Neural progenitor cell (in vitro differentiated cells): ENCODE data around the gene TSPAN10. TPM values are rescaled to one million over a fixed set of nuclear protein-coding genes. Genes with fewer than 3 reads are reported as not detected.

Experiments
- DNase-seq: peaks from one replicate; pipeline ENCODE4 v3.0.0-alpha.2; 2016; ENCODE audit warnings: low spot score
- H2AFZ ChIP-seq: fragments of 200-600 bp; sonication (generic); replicated peaks from 2 replicates; pipeline ENCODE4 v1.6.1; 2016; ENCODE audit warnings: antibody characterized with exemption
- H3F3A ChIP-seq: fragments of 200-600 bp; sonication (generic); 2 replicates; pipeline ENCODE4 v1.6.1; 2016; ENCODE audit warnings: antibody characterized with exemption, low read depth
- H3K27ac ChIP-seq: fragments of 200-600 bp; sonication (generic); 2 replicates; pipeline ENCODE4 v1.5.1; 2016; ENCODE audit warnings: mild to moderate bottlenecking
- H3K27me3 ChIP-seq: fragments of 200-600 bp; sonication (generic); 2 replicates; pipeline ENCODE4 v1.6.1; 2016; ENCODE audit warnings: mild to moderate bottlenecking, moderate library complexity
- H3K36me3 ChIP-seq: fragments of 200-600 bp; sonication (generic); 2 replicates; pipeline ENCODE4 v1.5.1; 2016
- H3K4me1 ChIP-seq: fragments of 200-600 bp; sonication (generic); 2 replicates; pipeline ENCODE4 v1.6.1; 2016; ENCODE audit warnings: mixed run types
- H3K4me2 ChIP-seq: fragments of 200-600 bp; sonication (generic); 2 replicates; pipeline ENCODE4 v1.6.1; 2016
- H3K4me3 ChIP-seq: fragments of 200-600 bp; sonication (generic); 2 replicates; pipeline ENCODE4 v1.5.1; 2016
- H3K79me2 ChIP-seq: fragments of 200-600 bp; sonication (generic); 2 replicates; pipeline ENCODE4 v1.6.1; 2016; ENCODE audit warnings: low read depth
- H3K9ac ChIP-seq: fragments of 200-600 bp; sonication (generic); 2 replicates; pipeline ENCODE4 v1.6.1; 2016
- H3K9me3 ChIP-seq: fragments of 200-600 bp; sonication (generic); 2 replicates; pipeline ENCODE4 v1.5.1; 2016; ENCODE audit warnings: low read depth
- H4K20me1 ChIP-seq: fragments of 200-600 bp; sonication (generic); 2 replicates; pipeline ENCODE4 v1.6.1; 2016; ENCODE audit warnings: low read depth
- H3K27ac Mint-ChIP-seq: 3 replicates; pipeline ENCODE4 v1.8.0; 2021; ENCODE audit warnings: mixed read lengths
- H3K27me3 Mint-ChIP-seq: 2 replicates; pipeline ENCODE4 v1.8.0; 2022; ENCODE audit warnings: low read depth, mild to moderate bottlenecking, inconsistent platforms, moderate library complexity, mixed read lengths; ENCODE audit not compliant: insufficient read depth
- H3K36me3 Mint-ChIP-seq: 3 replicates; pipeline ENCODE4 v1.8.0; 2021; ENCODE audit warnings: mixed read lengths
- H3K4me1 Mint-ChIP-seq: 3 replicates; pipeline ENCODE4 v1.8.0; 2021; ENCODE audit warnings: mixed read lengths
- H3K4me3 Mint-ChIP-seq: 3 replicates; pipeline ENCODE4 v1.8.0; 2021; ENCODE audit warnings: mild to moderate bottlenecking, moderate library complexity, mixed read lengths
- H3K9me3 Mint-ChIP-seq: 3 replicates; pipeline ENCODE4 v1.8.0; 2020; ENCODE audit warnings: mixed read lengths
- CTCF ChIP-seq: fragments of 200-600 bp; sonication (generic); IDR thresholded peaks from 2 replicates; pipeline ENCODE4 v1.5.1; 2017; ENCODE audit warnings: antibody characterized with exemption, mild to moderate bottlenecking
- EZH2 ChIP-seq: fragments of 200-600 bp; sonication (generic); IDR thresholded peaks from 2 replicates; pipeline ENCODE4 v1.6.1; 2017; ENCODE audit warnings: antibody characterized with exemption, mild to moderate bottlenecking, moderate library complexity
- EZH2phosphoT487 ChIP-seq: fragments of 200-600 bp; sonication (generic); IDR thresholded peaks from 2 replicates; pipeline ENCODE4 v1.6.1; 2017; ENCODE audit warnings: antibody characterized with exemption
- total RNA-seq: library from RNA; depleted of rRNA; stranded (reverse); fragments of >200 nt; gene quantifications from 2 replicates; pipeline ENCODE4 v1.2.3, GENCODE V29; 2015; ENCODE audit warnings: low replicate concordance

The TSPAN10 gene
- total RNA-seq, 1 donor from 2014 or later, result 2.2 TPM

- Histone ChIP-seq H3K79me2 (no peaks in the 10 kb centered on the region), H3K9ac (no peak overlapping the region), H3K4me2 (no peak overlapping the region), H3K9me3 (no peaks in the 10 kb centered on the region), H3K4me3 (no peak overlapping the region), H2AFZ (no peak overlapping the region), H3K36me3 (no peaks in the 10 kb centered on the region), H4K20me1 (peaks cover 5% of the 10 kb centered on the region), H3K27ac (no peak overlapping the region), H3F3A (peaks cover 5% of the 10 kb centered on the region), H3K4me1 (no peaks in the 10 kb centered on the region), H3K27me3 (no peaks in the 10 kb centered on the region)
- H3K27me3 Mint-ChIP-seq, result no peaks in the 10 kb centered on the region
- no peak for TF ChIP-seq EZH2
- no peak for TF ChIP-seq CTCF
- TF ChIP-seq EZH2phosphoT487, result no peak
- H3K4me1 Mint-ChIP-seq, result no peaks in the 10 kb centered on the region
- H3K9me3 Mint-ChIP-seq, result no peaks in the 10 kb centered on the region
- DNase-seq, result no peak
- no peak overlapping the region for H3K4me3 Mint-ChIP-seq
- H3K27ac Mint-ChIP-seq, result no peak overlapping the region
- peaks cover 21% of the 10 kb centered on the region for H3K36me3 Mint-ChIP-seq
Measured at GRCh38 chr17:81608082-81608481, 28.9 kb upstream of the TSPAN10 start.

GRCh38 chr17:81608605-81609004, 28.4 kb upstream of the TSPAN10 start:
- no peaks in the 10 kb centered on the region for H3K4me1 ChIP-seq
- H3K27me3 ChIP-seq, result no peaks in the 10 kb centered on the region
- Mint-ChIP-seq H3K27ac (no peak overlapping the region), H3K4me1 (no peaks in the 10 kb centered on the region), H3K36me3 (peaks cover 21% of the 10 kb centered on the region), H3K4me3 (no peak overlapping the region), H3K9me3 (no peaks in the 10 kb centered on the region), H3K27me3 (no peaks in the 10 kb centered on the region)
- H3K27ac ChIP-seq, result no peak overlapping the region
- H3K4me3 ChIP-seq, result no peak overlapping the region
- H3K79me2 ChIP-seq, result peaks cover 1% of the 10 kb centered on the region
- H3K4me2 ChIP-seq, result no peak overlapping the region
- H3F3A ChIP-seq, result peaks cover 3% of the 10 kb centered on the region
- no peak overlapping the region for H3K9ac ChIP-seq
- H4K20me1 ChIP-seq, result peaks cover 10% of the 10 kb centered on the region
- H3K36me3 ChIP-seq, result no peaks in the 10 kb centered on the region
- TF ChIP-seq EZH2 (no peak), CTCF (no peak), EZH2phosphoT487 (no peak)
- H3K9me3 ChIP-seq, result no peaks in the 10 kb centered on the region
- no peak for DNase-seq
- H2AFZ ChIP-seq, result no peak overlapping the region

DNA sequence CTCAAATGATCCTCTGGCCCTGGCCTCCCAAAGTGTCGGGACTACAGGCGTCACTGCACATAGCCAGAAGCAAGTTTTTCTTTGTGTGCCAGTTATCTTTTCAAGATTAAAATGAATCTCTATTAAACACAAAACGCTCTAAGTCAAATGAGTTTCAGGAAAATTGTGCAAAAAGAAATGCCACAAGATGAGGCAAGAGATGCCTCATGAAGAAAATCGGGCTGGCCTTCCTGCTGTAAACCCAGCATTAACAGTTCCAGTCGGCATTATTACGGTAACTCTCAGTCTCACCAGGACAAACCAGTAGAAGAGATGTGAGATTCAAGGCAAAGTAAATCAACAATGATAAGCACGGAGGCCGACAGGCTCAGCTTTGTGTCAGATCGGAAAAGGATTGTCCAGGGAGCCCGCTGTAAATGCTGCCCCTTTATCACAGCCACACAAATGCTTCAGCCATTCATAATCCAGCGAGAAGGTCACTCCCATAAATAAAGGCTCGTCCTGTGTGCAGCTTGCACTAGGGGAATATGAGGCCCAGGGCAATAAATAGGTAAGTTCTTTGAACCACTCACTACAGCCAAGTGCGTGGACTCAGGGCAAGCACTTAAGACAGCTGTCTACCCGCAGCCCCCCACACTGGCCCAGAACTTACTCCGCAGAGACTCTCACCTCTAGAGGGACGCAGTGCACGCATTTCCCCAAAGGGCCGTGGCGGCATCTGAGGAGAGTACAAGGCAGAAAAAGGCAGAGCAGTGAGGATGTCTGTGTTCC, 27.3 kb upstream of the TSPAN10 start:
- no peaks in the 10 kb centered on the region for H3K27me3 Mint-ChIP-seq
- TF ChIP-seq EZH2phosphoT487 (no peak), EZH2 (no peak)
- no peaks in the 10 kb centered on the region for H3K4me1 ChIP-seq
- H4K20me1 ChIP-seq, result peaks cover 15% of the 10 kb centered on the region
- no peaks in the 10 kb centered on the region for H3F3A ChIP-seq
- no peak overlapping the region for H3K27ac ChIP-seq
- no peaks in the 10 kb centered on the region for H3K36me3 ChIP-seq
- no peak overlapping the region for H3K27ac Mint-ChIP-seq
- H3K27me3 ChIP-seq, result no peaks in the 10 kb centered on the region
- H2AFZ ChIP-seq, result no peak overlapping the region
- DNase-seq, result no peak
- peaks cover 16% of the 10 kb centered on the region for H3K36me3 Mint-ChIP-seq
- peaks cover 11% of the 10 kb centered on the region for H3K79me2 ChIP-seq
- H3K9me3 Mint-ChIP-seq, result no peaks in the 10 kb centered on the region
- H3K4me3 ChIP-seq, result no peak overlapping the region
- H3K9ac ChIP-seq, result no peak overlapping the region
- no peaks in the 10 kb centered on the region for H3K9me3 ChIP-seq
- no peak overlapping the region for H3K4me2 ChIP-seq
- H3K4me3 Mint-ChIP-seq, result no peak overlapping the region
- H3K4me1 Mint-ChIP-seq, result peaks cover 5% of the 10 kb centered on the region
